GM21423 (cell line): ENCODE measurements around the gene HOXC11.

Source experiments
- ATAC-seq: cut with Tn5 transposase; IDR thresholded peaks from one replicate; pipeline ENCODE4 v1.9.1; 2021; ENCODE audit warnings: mild to moderate bottlenecking, moderate library complexity; ENCODE audit not compliant: unreplicated experiment

Gene HOXC11

DNA sequence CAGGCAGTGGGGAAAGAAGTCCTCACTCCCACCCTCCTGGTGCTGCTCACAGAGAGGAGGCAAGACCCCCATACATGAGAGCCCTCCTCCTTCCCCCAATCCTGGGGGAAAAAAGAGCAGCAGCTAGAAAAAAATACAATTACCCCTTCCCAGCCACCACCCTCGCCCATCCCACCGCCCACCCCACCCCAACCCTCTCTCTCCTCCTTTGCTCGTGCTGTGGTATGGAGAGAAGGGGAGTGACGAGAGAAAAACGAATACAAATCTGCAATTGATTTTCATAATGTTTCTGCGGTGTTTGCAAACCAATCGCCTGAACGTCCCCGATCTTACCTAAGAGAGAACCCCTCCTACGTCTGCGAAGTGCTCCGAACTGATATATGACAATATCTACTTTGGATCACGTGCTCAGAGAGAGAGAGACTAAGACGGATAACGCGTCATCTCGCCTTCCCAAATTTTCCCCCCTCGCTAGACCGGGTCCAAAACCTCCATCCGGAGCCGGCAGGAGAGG lies at the start of gene HOXC11:
TSS of gene HOXC11 (plus strand) at position 405 of the 514 bp plus-strand sequence. CDS start 116 bp downstream, outside the sequence.
- ATAC-seq, result no peak

DNA sequence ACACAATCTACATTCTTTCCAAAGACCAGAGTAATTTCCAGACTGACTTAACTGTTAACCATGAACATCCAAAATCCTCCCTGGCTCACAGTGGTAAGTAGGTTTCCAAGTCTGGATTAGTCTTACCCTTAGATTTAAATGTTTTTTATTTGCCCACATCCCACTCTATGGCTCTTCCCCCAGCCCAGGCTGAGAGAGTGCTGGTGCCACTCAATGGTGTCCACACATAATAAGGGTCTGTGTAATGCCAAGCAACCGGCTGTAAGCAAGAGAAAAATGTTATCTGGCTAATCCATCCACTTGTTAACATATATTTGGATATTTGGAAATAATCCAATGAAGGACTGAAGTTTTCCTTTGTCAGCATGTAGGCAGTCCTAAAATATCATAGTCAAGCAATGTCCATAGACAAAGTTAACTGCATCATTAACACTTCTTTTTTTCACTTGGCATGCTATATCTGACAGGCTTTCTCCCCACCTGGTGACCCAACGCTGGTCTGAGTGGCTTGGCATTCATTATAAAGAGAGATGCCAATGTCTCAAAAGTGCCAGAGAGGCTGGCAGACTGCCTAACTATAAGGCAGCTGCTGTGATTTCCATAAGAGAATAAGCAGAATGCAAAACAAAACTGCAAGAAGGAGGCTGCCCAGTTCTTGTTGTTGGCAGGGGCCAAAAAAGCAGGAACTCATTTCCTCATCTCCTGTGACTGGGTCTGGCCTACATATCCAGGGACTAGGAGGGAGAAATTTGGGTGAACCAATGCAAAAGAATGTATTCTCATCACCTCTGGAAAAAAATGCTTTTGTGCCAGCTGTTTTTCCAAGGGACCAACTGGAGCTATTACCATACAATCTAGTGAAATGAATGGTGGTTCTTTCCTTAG lies 48.2 kb upstream of the HOXC11 start:
- no peak for ATAC-seq

DNA sequence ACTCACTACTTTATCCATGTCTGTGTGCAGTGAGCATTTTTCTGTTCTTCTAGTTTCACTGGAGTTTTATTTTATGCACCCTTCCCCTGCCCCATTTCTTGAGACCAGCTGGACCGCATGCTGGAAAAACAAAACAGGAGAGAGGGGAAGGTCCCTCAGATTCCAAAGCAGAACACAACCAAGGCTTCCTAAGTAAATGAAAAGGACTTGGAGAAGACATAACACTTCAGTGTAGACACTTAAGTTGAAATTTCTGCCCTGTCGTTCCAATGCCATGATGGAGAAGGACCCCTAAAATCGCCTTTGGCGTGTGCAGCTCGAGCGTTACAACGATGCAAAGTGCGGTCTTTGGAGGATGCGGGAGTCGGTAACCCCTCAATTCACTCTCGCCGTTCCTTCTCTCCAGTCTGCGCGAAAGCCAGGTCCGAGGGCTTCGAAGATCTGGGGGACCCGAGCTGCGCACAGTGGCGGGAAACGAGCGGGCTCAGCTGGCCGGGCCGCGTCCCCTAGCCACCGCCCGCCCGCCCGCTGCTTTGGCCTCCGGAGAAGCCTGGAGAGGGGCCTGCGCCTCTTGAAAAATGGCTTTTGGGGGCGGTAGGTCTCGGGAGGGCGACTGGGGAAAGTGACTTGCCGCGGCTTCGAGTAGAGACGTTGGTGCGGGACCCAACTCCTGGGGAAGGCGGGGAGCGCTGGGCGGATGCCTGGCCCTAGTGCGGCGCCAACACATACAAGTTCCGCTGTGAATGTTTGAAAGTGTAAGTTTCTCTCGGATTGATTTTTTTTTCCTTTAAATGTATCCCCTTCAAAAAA lies 45.5 kb upstream of the HOXC11 start:
- ATAC-seq, result no peak

DNA sequence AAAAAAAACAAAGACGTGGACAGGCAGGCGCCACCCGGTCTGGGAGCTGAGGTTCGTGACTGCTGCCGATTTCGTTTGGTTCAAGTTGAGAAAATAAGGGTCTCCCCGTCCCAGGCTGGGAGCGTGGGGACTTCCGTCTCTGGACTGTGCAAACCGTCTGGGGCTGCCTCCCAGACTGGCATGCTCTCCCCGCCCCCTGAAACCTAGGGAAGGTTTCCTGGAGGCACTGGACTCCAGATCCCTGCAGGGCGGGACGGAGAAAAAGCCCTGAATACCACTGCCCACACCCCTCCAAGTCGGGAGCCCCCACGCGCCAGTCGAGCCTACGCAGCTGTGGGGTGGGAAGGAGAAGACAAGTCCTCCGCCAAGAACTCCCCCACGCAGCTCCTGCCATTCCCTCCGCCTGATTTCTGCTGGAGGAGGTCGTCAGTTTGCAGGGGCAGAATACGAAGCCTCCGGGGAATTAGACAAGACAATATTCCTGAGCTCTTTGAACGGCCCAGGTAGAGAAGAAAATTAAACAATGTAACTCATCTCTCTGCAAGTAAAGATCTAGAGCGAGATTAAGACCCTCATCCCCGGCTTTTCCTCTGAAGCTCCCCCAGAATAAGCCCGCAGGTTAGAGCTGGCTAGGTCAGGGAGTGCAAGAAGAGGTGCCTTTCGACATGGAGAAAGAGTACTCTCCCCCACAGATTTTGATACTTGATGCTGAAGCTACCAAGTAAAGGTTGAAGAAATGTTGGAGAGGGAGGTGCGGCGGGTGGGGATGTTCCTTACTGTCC lies 44.7 kb upstream of the HOXC11 start:
- ATAC-seq, result no peak

DNA sequence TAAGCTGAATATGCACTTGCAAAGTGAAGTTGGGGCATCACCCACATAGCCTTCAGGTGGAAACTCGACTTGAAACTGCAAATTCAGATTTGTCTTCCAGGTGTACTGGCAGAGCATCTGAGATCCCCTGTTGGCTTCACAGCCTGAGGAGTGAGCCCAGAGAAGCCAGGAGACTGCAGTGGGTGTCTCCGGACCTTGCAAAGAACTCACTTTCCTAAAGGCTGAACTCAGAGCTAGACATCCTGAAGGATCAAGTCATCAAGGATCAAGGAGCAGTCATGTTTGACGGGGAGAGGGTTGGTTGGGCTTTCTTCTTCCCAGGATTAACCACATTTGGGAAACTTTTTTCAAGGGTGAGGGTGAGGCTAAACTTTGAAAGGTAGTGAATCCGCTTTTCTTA lies 43.4 kb upstream of the HOXC11 start:
- no peak for ATAC-seq

DNA sequence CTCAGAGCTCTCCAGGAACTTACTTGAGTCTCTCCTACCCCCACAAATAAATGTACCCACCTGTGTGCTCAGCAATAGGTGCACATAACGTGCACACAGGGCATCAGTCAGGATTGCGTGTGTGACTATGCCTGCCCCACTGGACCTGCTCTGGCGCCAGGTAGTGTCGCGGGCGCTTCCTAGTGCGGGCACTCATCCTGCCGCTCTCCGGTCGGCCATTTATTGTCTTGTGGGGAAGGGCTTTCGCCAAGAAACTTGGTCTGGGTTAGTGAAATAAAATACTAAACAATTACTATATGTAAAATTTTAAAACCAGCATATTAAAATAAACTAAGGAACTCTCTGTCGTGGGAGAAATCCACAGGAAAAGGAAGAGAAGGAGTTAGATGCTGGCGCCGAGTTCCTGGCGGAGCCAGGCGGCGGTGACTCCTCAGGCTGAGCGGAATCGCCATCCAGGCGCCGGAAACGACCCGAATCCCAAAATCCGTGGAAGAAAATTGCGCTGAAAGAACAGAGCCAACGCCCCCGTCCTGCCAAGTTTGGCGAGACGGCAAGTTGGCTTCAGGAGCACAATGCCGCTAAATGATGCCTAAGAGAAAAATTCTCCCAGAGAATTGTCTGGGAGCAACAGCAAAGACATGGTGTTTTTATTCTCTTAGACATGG lies 42.2 kb upstream of the HOXC11 start:
- no peak for ATAC-seq

DNA sequence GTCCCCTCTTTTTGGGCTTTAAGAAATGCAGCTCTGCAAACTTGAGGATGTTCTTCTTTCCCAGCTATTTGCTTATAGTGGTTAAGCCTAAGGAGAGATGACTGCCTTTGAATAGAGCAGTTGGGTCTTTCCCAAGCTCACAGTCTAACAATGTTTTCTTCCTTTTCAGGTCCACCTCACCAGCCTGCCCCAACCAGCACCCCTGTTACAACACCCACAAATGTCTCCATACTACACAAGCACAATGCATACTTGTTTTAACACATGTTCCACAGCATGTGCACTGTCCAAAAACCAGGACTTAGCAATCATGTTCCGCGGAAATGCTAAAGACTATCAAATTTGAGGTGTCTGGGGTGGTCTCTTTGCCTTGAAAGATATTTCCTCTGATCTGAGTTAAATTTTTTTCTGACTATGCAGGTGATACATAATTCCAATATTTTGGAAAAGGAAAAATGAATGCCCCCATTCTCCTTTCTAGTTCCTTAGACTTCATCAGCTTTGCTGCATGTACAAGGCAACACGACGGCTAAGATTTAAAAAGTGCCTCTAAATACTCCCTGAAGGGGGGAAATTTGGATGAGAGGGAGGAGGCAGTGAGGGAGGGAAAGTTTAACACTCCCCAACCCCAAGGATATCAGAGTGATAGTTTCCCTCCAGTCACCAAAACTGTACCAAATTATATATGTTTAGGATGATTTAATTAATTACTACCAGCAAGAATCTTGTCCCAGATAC lies 40.9 kb upstream of the HOXC11 start:
- ATAC-seq, result no peak

DNA sequence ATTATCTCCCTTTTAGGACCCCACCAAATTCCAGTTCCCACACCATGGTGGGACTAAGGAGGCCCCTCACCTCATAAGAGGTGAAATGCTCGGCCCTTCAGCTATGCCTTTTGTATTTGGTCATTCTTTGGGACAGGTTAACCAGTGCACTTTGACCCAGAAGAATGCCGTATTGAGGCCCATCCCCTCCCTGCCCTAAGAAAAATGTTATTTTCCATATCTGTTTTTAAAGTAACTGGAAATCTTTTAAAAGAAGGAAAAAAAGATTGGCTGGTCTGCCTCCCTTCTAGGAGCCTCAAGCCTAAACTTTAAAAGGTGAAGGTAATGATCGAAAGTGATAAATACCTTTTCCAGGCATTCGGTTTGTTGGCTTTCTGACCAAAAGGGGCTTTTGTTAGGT lies 40.0 kb upstream of the HOXC11 start:
- no peak for ATAC-seq

DNA sequence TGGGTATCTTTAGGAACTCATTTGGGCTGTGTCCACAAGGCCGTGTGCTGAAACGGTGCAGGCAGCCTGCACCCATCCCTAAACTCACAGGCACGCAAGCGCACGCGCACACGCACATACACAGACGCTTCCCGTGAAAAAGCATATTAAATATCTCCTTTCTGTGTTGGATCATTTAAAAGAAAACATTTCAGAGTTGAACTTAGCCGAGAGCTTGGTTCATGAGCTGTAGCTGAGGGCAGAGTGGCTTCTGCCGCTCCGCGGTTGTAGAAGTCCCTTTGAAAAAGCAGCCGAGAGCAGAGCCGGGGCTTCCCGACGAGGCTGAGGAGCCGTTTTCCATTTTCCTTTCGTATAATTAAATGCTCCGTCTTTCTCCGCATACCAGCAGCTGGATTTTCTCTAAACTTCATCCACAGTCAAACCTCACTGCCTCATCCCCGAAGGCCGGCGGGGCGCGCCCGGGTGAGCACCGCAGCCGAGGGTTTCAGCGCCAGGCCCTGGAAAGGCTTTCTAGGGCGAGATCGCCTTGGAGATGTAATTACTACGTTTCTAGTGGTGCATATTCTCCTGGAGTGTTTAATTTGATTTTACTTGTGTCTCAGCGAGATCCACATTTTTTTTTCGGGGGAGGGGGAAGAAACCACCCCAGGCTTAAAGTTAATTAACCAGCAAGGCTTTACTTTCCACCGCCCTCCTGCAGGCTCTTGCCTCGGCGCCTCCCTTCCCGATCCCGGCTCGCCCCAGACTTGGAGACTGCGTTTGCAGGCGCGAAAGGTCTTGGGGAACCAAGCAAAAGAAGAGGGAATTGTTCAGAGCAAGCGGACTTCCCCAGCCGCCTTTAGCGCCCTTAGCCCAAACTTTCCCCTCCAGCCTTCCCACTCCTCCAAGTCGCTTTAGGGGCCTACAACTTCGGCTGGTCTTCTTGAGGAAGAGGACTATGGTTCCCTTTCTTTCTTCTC lies 37.3 kb upstream of the HOXC11 start:
- no peak for ATAC-seq

DNA sequence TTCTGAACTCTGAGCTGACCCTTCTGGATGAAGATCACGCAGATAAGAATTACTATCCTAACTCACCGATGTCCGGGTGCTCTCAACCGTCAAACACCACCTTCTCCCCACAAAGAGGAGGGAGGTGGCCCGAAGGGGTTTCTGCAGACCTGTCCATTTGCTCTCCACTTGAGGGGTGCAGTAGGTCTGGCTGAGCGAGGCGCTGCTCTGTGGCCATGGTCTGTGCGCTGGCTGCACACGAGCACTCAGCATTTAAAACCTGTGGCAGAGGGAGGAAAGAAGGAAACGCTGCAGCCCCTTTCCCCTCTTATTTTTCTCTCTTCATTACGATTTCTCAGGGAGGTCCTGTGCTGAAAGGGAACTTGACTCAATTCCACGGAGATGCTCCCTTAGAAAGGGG lies 35.8 kb upstream of the HOXC11 start:
- ATAC-seq, result no peak

DNA sequence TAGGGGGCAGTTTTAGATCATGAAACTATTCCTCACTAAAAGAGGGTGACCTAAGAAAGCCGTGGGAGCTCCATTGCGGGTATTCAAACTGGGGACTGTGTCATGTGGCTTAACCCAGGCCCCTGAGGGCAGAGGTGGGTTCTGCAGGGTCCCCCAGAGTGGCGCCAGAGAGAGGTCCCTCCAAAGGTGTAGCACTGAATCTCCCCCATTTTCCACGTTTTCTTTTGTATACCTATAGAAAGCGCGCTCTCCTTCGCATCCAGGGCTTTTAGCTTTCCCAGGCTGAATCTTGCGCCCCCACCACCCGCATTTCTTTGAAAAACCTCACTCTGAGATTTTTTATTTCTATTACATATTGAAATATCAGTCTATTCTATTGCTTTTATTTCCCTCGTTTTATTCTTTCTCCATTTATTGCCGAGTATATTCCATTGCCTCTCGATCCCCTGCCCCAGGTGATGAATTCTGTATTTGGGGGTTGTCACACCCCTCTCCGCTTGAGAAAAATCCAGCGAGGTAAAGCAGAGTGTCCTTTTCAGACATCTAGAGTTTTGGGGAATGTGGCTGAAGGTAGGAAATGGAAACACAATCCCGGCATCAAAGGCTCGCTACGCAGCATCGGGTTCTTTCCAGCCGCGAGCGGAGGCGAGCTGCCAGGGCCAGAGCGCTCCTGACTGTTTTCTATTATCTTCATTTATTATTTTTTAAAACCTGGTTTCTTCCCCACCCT lies 35.2 kb upstream of the HOXC11 start:
- ATAC-seq, result no peak

DNA sequence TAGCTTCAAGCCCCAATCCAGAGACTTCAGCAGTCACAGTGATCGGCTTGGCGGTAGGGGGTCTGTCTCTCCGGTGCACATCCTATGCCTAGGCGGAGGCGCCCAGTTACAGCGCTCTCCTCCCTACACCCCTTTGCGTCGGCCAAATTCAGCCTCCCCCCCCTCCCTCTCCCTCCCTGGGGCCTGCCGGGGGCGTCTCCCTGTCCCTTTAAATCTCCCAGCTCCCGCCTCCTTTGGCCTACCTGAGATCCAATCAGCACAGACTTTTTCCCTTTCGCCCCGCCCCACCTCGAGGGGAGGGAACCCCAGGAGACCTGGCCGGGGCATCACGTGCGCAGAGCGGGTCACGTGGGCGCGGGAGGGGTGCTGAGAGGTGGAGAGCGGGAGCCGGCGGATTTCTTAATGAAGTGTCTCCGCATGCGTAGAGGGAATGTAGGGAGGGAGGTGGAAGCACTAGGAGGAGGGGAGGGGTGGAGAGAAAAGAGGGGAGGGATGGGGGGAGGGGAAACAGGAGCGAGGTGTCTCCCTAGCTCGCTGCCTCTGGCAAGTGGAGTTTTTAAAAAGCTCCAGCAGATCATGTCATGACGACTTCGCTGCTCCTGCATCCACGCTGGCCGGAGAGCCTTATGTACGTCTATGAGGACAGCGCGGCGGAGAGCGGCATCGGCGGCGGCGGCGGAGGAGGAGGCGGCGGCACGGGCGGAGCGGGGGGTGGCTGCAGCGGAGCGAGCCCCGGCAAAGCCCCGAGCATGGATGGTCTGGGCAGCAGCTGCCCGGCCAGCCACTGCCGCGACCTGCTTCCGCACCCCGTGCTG lies 34.4 kb upstream of the HOXC11 start, which contains the start of gene HOXC13:
TSS of gene HOXC13 (plus strand) at position 506 of the 815 bp plus-strand sequence. CDS start at position 582, 76 bp downstream.
- no peak for ATAC-seq

DNA sequence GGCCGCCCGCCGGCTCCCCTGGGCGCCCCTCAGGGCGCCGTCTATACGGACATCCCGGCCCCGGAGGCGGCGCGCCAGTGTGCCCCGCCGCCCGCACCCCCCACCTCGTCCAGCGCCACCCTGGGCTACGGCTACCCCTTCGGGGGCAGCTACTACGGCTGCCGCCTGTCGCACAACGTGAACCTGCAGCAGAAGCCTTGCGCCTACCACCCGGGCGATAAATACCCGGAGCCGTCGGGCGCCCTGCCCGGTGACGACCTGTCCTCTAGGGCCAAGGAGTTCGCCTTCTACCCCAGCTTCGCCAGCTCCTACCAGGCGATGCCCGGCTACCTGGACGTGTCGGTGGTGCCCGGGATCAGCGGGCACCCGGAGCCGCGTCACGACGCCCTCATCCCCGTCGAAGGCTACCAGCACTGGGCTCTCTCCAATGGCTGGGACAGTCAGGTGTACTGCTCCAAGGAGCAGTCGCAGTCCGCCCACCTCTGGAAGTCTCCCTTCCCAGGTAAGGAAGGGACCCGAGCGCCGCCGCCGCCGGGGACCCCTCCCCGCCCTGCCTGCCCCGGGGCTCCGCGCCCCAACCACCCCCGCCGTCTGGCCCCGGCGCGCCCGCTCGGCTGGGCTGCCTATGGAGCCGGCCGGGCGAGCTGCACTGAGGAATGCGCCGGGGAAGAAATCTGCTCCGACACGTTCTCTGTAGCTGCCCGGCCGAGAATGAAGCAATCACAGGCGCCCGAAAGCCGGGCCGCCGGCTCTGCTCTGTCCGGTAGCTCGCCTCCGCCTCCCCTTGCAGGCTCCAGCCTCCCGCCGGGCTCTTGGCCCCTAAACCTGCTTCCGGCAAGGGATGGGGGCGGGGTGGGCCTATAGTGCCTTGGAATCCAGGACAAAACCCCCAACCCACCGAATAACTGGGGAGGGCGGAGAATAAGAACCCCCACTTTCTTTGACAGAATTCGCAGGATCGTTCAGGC lies 33.5 kb upstream of the HOXC11 start:
- no peak for ATAC-seq

DNA sequence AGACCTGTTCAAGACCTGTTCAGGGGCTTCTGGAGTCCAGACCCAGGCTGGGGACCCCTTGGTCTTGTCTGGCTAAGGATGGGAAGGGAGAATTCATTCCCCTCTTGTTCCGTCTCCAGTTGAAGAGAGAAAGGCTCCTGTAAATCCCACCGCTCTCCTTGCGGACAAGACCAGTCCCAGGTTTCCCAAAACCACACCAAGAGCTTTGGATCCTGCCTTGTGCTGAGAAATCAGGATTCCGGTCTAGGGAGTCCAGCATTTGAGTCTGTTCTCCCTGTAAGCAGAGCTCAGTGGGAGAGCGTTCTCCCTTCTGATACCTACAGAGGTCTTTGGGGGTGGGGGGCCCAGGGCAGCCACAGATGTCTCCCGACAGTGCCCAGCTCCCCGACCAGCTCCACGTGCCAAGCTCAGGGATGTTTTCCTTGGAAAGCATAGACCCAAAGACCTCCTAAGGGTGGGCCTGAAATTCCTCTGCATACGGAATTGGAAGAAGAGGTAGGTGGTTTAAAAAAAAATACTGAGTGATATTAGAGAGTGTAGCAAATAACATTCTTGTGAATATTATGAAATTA lies 32.4 kb upstream of the HOXC11 start:
- ATAC-seq, result no peak

DNA sequence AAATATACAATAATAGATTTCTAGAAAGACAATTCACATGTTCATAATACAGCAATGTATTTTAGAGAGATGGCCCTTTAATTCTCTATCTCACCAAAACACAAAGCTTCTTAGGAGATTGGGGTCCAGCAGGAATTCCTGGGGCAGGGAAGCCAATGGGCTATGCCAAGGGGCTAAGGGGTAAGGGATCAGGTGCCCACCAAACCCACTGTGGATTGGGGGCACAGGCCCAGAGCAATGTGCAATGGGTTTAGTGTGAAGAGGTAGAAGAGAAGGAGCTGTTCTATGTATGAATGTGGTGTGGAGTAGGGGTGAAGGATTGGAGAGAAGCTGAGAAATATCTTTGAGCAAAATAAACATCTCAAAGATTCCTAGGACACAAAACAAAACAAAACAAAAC lies 31.7 kb upstream of the HOXC11 start:
- ATAC-seq, result no peak

DNA sequence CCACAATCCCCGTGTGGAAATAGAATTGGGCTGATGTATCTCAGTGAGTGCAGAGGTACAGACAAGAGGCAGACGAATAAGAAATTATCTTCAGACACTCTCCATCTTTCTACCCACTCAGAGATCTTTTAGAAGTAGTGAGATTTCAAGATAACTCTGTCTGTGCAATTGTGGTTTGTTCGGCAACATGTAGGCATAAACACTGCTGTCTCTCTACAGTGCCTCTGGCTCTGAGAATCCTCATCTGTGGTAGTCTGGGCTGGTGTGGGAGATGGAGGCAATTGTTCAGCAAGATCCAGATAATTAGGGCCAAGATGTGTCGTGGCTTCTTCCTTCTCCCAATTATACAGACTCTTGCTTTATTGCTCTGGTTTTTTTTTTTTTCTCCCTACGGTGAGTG lies 31.2 kb upstream of the HOXC11 start:
- ATAC-seq, result no peak
